GM19468 (cell line): ENCODE results near the gene SART3.
A peak's percentile ranks its signal among the peaks of the same experiment; 100 is the strongest.
"Not testable (repeated sequence)": the region's sequence is repeated elsewhere in the genome, so short reads cannot be mapped to it uniquely, and the experiment has no call there.

Experiments
- ATAC-seq: cut with Tn5 transposase; IDR thresholded peaks from one replicate; pipeline ENCODE4 v1.9.1; 2021; ENCODE audit warnings: mild to moderate bottlenecking, moderate library complexity, moderate number of reproducible peaks; ENCODE audit not compliant: unreplicated experiment; ENCODE audit errors: extremely low read depth

SART3 gene

GRCh38 chr12:108564724-108565123 is 3.8 kb upstream of the SART3 start:
- no peak for ATAC-seq

DNA sequence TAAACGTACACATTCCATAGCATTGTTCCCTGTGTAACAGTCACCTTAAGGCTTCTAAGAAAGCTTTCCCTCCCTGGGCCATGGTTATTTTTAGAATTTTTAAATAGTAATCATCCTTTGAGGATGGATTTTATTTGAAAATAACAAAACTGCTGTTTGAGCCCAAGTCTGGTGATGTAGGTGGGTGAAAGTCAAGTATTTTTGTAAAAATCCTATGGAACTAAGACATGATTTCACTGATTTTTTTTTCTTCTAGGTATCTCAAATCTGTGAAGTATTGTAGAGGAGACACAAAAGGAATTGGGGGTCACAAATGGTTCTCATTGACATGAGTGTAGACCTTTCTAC is 2.8 kb upstream of the SART3 start:
- ATAC-seq, result no peak

DNA sequence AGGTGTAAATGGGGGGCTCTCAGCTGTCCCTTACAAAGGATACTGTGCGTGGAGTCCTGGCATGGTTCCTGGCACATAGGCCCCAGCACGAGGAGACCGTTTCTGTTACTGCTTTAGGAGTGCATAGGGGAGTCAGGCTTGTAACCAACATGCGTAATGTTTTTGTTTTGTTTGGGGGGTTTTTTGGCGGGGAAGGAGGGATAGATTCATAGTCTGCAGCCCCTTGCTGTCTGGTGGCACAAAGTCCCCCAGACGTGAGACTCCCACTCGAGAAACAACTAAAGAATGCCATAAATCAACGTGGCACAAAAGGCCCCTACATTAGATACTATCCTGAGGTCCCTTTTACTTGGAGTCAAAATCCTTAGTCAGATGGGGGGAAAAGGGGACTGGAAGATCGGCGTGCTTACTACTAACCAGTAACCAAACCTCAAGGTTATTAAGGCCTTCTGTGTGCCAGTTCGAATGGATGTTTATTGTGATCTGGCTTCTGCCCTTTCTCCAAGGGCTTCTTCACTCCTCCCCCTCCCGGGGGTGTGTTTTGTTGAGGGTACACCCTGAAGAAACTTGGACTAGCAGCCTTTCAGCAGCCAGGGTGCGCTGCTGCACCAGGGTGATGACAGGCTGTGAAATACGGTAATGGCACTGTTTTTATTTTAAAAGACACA is 2.3 kb upstream of the SART3 start:
- ATAC-seq, result peak; percentile 16

DNA sequence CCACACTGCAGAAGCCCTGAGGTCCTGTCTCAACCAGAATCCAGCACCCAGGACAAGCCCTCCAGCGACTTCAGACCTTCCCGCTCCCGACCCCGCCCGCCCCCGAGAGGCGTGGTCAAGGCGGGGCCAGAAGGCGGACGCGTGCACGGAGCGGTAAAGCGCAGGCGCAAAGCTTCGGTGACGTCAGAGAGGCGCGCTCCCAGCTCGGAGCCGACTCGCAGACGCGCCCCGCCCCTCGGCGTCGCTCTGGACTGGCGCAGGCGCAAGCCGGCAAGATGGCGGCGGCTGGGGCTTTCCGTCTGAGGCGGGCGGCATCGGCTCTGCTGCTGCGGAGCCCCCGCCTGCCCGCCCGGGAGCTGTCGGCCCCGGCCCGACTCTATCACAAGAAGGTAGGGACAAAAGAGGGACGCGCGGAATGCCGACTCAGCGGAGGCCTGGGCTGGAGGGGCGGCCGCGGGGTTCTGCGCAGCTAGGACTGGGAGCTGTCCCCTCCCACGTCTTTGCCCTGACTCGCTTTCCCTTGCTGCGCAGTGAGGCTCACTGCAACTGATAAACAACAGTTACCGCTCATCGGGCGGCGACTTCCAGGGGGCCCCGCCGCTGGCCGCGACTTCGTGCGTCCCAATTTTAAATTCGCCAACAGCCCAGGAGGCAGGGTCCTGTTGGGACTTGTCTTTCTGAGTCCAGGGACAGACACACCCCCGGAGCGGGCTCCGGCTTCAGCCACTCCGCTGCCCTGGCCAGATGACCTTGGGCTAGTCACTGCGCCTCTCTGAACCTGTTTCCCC is 1.6 kb upstream of the SART3 start, which contains the start of gene ISCU:
ISCU (plus strand) TSS at position 249 of the 788 bp plus-strand sequence; CDS start at position 276, 27 bp downstream.
- peak; percentile 61 for ATAC-seq

- no peak for ATAC-seq
Observed at GRCh38 chr12:108561852-108562347, 927 bp upstream of the SART3 start.

DNA sequence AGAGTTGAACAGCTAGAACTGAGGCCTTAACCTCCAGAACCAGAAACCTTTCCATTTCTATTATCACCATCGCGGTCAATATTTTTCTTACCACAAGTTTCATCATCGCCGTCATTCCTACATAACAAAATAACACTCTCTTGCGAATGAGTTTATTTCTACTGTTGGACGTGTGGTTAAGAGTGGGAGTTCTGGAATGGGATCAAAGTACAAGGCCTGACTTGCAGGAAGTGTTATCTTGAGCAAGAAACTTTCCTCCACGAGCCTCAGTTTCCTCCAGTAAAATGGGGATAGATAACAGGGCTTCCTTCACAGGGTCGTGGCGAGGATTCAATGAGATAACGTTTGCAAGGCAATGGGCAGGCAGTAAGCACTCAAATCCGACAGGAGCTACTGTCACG is 652 bp downstream of the SART3 start:
- ATAC-seq, result no peak

DNA sequence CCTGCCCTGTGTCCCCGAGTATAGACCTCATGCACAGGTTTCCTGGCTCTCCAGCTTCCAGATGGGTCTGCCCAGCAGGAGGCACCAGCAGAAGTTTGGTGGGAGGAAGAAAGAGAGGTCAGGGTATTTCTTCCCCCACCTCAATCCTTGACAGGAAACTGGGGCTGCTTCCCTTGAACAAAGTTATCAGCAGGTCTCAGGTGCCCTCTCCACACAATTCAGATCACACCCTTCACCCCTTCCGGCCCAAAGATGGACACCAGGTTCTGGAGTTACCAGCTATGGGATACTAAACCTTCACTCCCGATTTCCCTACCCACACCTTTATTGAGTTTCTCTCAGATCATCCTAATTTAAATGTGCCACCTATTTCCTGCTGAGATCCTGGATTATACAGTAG is 1.2 kb downstream of the SART3 start:
- ATAC-seq, result no peak

DNA sequence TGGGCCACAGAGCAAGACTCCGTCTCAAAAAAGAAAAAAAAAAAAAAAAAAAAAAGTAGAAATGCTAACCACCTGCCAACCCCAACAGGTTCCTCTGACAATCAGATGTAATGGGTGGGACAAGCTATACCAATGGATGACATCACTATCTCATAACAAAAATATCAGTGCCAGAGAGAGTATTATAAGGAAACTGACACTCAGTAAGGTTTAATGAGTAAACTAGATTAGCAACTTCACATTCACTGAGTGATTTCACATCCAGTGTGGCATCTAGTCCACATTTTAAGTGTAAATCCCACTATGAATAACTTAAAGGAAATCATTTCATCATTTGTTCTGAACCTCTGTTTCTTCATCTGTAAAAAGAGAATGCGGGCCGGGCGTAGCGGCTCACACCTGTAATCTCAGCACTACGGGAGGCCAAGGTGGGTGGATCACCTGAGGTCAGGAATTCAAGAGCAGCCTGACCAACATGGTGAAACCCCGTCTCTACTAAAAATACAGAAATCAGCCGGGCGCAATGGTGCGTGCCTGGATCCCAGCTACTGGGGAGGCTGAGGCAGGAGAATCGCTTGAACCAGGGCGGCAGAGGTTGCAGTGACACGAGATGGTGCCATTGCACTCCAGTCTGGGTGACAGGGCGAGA is 1.8 kb downstream of the SART3 start:
- no peak for ATAC-seq

GRCh38 chr12:108555383-108555782 is 5.6 kb downstream of the SART3 start:
- not testable (repeated sequence) for ATAC-seq

DNA sequence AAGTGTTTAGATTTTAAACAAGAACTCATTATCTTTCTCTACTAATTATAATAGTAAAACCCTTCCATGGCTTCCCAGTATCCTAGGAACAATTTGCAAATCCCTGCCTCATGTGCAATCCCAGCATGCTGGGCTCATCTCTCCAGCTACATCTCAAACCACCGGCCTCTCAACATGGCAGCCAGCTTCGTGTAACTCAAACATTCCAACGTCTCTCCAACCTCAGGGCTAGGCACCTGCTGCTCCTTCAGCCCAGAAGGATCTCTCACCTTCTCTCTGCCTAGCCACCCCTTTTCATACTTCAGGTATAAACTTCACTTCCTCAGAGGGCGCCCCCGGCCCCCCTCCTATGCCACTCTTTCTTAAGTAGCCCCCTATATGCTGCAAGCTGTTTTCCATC is 7.2 kb downstream of the SART3 start:
- no peak for ATAC-seq

GRCh38 chr12:108551535-108551934 is 9.4 kb downstream of the SART3 start:
- ATAC-seq, result no peak

DNA sequence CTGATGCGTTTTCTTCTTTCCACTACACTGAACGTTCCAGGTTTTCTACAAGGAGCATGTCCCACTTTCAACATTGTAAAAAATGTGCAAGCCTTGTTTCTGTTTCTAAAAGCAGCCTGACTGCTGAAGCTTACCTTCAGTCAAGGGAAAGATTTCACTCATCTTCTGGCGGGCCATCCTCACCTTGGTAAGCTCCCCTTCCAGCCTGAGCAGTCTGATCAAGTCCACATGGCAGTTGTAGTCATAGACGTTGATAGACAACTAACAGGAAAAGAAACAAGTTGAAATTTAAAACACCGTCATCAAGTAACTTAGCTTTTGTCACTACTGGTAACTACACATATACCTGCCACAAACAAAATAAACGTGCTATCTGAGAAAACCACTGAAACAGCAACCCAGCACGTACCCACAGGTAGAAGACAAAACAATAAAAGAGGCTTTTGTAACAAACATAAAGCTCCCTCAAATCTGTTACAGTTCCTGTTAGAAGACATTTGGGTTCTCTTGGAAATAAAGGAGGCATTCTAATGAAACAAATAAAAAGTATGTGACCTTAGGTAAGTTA is 11.9 kb downstream of the SART3 start:
- ATAC-seq, result no peak

DNA sequence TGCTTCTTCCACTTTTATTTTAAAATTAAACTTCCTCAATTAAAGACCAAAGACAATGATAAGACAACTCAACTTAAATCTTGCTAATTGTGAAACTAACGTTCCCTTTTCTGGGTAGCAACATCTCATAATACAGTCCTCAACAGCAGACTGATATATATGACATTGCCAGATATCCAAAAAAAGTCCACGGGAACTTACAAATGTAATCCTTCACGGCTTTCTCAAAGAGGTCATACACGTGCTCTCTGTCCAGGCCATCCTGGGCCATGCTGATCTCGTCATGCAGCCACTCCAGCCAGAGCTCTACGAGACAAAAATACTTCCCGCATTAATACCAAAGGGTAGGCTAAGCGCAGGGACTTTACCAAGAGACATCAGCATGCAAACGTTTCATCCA is 13.3 kb downstream of the SART3 start:
- ATAC-seq, result no peak

DNA sequence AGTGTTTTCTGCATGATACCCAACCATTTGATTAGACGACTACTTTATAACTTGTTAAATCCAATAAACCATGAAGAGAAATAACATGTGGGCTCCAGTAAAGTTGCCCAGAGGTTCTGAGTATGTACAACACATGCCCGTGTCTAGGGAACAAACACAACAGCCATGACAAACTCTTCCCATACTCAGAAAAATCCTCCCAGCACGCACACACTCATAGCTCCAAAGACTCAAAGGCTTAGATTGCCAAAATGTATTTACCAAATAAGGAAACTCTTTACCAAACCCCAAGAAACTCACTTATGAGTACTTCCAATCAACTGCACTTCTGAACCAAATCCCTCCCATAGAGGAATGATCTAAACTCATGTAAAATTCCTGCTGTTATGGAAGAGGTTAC is 17.3 kb downstream of the SART3 start:
- no peak for ATAC-seq

DNA sequence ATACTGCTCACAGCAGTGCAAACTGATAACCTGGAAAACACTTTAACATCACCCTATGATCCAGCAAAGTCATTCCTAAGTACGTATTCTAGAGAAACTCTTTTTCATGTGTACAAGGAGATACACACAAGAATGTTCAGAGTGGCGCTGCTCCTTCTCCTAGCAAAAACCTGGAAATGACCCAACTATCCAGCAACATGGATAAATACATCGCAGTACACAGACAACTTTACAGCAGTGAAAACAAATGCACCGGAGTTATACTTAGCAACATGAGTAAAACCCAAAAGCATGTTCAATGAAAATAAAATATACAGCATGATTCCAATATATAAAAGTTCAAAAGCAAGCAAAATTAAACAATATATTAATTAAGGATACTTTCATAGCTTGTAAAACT is 18.7 kb downstream of the SART3 start:
- ATAC-seq, result no peak

DNA sequence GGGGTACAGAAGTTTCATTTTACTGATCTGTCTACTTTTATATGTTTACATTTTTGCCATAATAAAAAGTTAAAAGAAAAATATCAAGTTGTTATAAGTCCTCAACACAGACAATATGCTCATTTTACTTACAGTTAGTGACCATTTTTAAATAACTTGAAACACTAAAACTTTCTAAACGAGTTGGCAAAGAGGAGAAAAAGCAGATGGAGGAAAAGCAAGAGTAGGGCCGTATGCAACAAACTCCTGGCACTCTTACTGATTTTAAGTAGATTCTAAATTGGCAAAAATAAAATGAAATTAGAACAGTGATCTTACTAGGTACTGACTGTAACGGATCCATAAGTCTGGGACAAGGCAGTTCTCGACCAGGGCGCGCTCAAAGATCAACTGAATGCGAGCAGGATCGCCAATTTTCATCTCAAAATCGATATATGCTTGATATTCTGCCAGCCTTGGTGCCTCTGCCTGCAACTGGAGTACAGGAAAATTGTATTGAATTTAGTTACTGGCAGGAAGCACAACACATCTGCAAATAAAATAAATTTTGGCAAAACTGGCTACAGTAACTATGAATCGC is 22.3 kb downstream of the SART3 start:
- no peak for ATAC-seq

DNA sequence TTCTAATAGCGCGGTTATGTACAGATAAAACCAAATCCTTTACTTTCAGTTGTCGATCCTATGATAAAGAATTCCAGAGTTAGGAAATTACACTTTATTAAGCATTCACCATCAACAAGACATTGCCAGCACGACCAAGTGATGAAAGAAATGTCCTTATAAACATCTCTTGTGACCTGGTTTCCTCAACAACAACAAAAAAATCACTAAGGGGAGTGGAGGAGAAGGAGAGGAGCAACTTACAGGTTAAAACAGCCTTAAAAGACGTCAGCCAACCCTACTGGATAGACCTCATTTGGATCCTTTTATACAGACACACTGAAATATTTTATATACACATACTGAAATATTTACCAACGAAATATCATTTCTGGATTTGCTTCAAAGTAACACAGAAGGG is 22.8 kb downstream of the SART3 start:
- no peak for ATAC-seq

DNA sequence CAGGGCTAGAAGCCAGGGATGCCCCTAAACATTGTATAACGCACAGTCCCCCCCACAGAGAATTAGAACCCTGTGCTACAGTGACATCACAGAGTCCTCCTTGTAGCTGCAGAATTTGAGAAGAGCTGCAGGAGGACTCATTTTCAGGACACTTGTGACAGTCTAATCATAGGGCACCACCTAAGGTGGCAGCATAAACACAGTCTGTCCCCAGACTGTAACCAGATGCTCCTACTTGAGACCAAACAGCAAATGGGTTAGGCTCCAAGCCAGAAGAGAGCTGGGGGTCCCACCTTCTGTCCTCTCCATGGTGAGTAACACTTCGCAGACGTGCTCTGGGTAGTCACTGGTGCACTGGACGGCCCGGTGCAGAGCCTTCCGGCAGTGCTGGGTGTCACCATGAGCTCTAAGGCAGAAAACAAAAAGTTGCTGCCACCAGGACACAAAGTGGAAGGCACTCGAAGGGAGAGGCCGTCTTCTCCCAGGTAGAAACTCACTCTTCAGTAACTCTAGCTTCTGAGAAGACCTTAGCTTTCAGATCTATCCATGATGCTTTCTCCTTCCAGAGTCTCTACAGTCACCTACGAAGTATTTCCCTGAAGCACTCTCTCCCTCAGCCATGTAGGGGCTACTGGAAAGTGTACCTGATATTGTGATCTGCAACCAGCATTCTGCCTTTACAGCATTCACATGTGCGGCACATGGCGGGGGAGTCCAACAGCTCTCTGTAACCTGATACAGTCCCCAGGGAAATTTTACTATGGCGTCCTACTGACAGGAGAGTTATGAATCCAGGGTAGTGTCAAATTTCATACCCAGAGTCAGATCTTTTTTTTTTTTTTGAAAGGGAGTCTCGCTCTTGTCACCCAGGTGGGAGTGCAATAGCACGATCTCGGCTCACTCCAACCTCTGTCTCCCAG is 28.8 kb downstream of the SART3 start:
- no peak for ATAC-seq

GRCh38 chr12:108530161-108530560 is 30.8 kb downstream of the SART3 start:
- no peak for ATAC-seq

DNA sequence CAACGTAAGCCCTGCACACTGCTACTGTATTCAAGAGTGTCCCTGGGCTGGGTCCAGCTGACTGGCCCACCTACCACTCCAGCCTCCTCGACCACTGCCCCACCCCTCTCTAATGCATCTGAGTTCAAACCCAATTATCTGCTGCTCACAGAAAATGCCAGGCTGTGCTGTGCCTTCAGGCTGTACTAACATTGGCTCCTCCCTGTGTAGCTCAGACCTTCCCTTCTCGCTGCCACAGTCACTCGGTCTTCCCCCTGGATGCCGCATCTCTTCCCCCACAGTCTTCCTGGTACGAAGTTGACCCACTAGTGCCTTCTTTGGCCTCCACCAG is 33.8 kb downstream of the SART3 start:
- ATAC-seq, result no peak
